Activated CD8-positive, alpha-beta memory T cell treated with anti-CD3 and anti-CD28 coated beads, Interleukin-2, amount 50 U/mL, for 48 hours (primary cell): Measurements from ENCODE around the gene SH3TC2.
"Not testable (repeated sequence)": the region's sequence is repeated elsewhere in the genome, so short reads cannot be mapped to it uniquely, and the experiment has no call there.

Source experiments
- DNase-seq: peaks from one replicate; pipeline ENCODE4 v3.0.0-alpha.2; 2020

Gene SH3TC2

DNA sequence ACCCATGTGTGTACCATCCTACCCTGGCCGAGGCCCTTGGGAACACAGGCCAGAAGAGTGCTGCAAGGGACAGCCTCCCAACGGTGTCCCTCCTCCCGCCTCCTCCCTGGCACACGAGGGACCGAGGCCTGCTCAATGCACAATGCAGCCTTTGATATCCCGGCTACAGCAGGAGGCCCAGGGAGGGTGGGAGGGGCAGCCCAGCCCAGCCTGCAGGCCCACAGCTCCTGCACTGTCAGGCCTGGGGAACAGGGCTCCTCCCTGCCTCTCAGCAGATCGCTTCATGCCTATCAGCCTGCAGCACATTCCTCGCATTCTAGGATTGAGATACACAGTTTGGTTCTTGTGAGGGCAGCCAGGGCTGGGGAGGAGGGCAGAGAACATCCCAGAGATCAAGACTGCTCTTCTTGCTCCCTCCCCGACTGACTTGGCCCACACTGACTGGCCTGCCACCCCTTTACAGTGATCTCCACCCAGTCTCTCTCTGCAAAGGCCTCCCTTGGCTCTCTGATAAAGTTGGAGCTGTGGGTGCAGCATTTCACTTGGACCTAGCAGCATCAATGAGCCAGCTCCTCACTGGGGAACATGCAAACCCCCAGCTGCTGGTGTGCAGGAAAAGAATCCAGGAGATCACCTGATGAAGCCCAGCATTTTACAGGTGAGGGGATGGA lies at the start of gene SH3TC2:
Gene SH3TC2 (minus strand): TSS at position 46 of the 671 bp plus-strand sequence. CDS start 40 bp downstream, at position 6.
- DNase-seq = no peak

GRCh38 chr5:149110406-149110805 lies 47.5 kb upstream of the SH3TC2 start:
- no peak for DNase-seq

- no peak for DNase-seq
Measured at GRCh38 chr5:149108651-149109280, 45.9 kb upstream of the SH3TC2 start.

DNA sequence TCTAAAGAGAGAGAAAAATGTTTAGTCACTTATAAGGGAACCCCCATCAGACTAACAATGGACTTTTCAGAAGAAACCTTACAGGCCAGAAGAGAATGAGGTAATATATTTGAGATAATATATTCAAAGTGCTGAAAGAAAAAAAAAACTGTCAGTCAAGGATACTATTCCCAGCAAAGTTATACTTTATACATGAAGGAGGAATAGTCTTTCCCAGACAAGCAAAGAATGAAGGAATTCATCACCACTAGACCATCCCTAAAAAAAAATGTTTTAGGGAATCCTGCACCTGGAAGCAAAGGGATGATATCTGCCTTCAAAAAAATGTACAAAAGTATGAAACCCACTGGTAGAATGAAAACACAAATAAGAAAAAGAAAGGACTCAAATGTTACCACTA lies 37.5 kb upstream of the SH3TC2 start:
- no peak for DNase-seq

DNA sequence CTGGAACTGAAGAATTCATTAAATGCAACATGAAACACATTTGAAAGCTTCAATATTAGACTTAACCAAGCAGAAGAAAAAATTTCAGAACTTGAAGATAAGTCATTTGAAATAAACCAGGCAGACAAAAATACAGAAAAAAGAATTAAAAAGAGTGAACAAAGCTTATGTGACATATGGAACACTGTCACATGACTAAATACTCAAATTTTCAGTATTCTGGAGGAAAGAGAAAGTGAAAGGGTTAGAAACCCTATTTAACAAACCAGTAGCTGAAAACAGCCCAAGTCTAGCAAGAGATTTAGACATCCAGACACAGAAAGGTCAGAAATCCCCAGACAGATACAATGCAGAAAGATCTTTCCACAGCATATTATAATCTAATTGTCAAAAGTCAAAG lies 37.1 kb upstream of the SH3TC2 start:
- no peak for DNase-seq

GRCh38 chr5:149094996-149095395 lies 32.1 kb upstream of the SH3TC2 start:
- DNase-seq = no peak

DNA sequence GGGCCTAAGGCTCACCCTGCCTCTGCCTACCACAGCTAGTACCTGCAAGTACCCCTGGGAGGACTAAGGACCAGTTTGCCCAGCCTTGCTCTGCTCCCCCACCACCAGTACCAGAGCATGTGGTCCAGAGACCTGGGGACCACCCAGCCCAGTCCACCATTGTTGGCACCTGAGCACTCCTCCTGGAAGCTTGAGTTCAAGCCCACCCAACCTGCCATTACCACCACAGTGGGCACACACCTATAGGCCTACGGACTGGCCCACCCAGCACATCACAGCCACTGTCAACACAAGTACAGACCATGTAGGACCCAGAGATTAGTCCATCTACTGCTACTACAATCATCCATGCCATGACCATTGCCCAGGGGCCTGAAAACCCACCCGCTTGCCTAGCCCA lies 30.8 kb upstream of the SH3TC2 start:
- DNase-seq = no peak

GRCh38 chr5:149089796-149090195 lies 26.9 kb upstream of the SH3TC2 start:
- no peak for DNase-seq

DNA sequence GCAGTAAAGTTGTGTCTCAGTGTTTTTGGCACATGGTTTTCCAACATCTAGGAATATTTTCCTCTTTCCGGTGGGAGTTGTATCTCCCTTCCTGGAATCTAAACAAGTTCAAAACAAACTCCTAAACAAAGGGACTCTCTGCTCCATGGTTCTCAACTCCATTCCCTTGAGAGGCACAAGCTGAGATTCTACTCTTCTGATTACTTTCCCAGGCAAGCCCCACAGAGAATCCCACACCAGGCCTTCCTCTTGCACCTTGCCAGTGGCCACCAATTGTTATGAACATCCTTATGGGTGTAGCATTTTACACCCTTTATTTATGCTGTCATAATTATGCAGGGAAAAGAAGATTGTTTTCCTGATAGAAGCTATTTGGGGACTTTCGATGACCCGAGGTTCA lies 25.8 kb upstream of the SH3TC2 start:
- no peak for DNase-seq

- DNase-seq = no peak
Measured at GRCh38 chr5:149083846-149084245, 21.0 kb upstream of the SH3TC2 start.

DNA sequence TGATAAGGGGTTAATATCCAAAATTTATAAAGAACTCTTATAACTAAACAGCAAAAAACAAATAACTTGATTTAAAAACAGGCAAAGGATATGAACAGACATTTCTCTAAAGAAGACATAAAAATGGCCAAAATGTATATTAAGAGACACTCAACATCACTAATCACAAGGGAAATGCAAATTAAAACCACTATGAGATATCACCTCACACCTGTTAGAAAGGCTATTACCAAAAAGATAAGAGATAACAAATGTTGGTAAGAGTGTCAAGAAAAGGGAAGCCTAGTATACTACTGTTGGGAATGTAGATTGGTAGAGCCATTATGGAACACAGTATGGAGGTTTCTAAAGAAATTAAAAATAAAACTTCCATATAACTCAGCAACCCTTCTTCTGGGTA lies 19.4 kb upstream of the SH3TC2 start:
- no peak for DNase-seq

DNA sequence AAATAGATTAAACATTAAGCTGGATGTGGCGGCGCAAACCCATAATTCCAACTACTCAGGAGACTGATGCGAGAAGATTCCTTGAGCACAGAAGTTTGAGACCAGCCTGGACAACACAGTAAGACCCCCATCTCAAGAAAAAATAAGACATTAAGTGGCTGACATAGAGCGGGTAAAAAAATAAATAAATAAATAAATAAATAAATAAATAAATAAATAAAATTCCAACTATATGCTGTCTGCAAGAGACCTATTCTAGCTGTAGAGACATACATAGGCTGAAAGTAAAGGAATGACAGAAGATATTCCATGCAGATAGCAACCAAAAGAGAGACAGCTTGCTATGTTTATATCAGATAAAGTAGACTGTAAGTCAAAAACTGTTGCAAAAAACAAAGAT lies 17.4 kb upstream of the SH3TC2 start:
- no peak for DNase-seq

- no peak for DNase-seq
Measured at GRCh38 chr5:149079883-149080282, 17.0 kb upstream of the SH3TC2 start.

DNA sequence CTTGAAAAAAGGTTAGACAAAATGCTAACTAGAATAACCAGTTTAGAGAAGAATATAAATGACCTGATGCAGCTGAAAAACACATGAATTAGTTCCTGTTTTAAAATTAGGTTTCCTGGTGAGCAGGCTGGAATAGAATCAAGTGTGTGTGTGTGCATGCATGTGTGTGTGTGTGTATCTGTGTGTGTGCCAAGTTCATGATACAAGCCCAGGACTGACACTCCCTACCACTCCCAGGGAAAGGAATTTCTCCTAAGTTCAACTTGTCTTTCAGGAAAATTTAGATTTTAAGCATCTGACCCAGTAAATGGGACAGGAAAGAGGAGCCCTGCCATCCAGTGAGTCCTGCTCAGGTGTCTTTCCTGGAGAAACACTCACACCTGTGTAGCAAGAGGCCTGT lies 11.2 kb upstream of the SH3TC2 start:
- not testable (repeated sequence) for DNase-seq

DNA sequence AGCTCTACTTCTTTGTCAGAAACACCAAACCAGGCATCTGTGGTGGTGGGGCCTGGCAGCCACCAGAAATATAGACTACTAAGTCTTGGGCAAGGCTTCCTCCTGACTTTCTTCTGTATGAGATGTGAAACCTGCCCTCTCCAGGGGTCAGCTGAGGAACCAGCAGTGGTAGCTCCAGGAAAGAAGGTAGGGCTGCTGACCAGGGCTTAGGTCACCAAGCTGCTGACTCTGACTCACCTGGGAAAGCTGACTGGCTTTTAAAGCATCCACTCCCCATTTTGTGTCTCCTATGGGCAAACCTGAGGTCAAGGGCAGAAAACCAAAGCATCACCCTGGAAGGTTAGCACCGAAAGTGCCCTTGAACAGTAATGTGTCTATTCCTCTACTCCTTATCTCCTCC lies 10.4 kb upstream of the SH3TC2 start:
- DNase-seq = no peak

- no peak for DNase-seq
Measured at GRCh38 chr5:149072791-149073190, 9.9 kb upstream of the SH3TC2 start.

- no peak for DNase-seq
Measured at GRCh38 chr5:149072376-149072775, 9.5 kb upstream of the SH3TC2 start.

- DNase-seq = no peak
Measured at GRCh38 chr5:149071756-149072155, 8.9 kb upstream of the SH3TC2 start.

- DNase-seq = no peak
Measured at GRCh38 chr5:149071216-149071615, 8.4 kb upstream of the SH3TC2 start.

DNA sequence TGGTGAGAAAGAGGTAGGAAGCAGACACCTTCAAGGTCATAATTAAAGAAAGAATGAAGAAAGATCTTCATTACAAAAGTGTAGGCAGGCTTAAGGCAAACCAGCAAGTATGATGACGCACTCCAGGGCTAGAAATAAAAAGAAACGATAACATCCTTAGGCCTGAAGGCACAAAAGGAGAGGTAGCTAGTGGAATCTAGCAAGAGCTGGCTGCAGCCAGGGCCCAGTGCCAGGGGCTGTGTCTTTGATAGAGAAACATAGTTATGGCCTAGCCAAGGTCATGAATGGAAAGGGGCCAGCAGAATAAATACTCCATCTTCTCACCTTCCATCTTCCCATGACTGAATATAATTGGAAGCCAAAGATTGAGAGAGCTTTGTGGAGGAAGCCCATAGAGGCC lies 6.8 kb upstream of the SH3TC2 start:
- no peak for DNase-seq

DNA sequence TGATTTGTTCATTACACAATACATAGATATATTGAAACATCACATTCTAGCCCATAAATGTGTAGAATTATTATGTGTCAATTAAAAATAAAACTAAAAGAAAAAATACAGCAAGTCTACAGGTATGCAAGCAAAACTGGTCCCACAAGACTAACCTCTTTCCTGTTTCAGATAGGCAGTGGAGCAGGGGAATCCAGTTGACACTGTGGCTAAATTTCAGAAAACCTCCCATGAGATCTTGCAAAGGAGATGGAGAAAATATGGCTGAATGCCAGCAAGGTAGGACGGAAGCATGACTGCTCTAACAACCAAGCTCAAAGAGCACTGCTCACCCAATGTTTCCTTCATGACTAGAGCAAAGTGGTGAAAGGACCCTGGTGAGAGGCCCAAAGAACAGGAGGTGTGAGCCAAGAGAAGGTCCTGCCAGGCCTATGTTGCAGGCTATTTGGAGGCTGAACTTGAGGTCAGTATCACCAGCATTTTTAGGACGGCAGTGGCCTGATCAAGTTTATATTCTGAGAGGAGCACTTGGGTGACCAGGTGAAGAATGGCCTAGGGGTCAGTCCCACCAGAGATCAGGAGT lies 1.1 kb upstream of the SH3TC2 start:
- no peak for DNase-seq

DNA sequence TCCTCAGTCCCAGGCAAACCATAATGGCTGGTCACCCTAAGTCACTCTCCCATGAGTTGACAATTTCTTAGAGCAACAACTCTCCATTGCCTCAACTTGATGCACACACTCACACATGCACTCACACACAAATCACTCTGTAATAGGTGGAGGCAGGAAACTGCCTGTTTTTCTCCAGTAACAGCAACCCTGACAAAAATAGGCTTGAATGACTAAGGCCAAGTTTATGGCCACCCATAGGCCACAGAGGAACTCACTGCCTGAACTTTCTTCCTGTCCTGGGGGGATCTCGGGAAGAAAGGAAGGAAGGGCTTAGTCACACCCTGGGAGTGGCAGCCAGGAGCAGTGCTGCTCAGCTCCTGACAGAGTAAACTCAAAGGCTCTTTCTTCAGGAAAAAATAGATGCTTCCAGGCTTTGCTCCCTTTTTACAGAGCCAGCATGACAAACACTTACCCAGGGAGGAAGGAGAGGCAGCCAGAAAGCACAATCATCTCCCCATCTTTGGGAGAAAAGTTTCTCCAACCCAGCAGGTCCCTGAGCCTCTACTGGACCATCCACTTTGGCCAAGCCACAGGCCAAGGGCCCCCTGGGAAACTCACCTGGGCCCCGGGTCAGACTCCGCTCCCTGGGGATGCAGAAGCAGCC lies 368 bp downstream of the SH3TC2 start:
- no peak for DNase-seq

- no peak for DNase-seq
Measured at GRCh38 chr5:149061341-149061740, 1.5 kb downstream of the SH3TC2 start.

- DNase-seq = no peak
Measured at GRCh38 chr5:149060325-149060724, 2.5 kb downstream of the SH3TC2 start.
